Small intestine (tissue), 7 donors: Measurements from ENCODE around the gene GRK4. TPM values are rescaled to one million over a fixed set of nuclear protein-coding genes. Genes with fewer than 3 reads are reported as not detected.

Experiments used
- DNase-seq, 2 donors: peaks; one replicate each; pipeline versions ENCODE4 v3.0.0 to v3.0.0-alpha.2; 2013
- FAIRE-seq: peaks from 2 replicates; lab custom pipeline; 2012; peaks lifted over from hg19 to GRCh38; lab: Jason Lieb, UNC
- H3K27ac ChIP-seq, 3 donors: one replicate each; pipeline ENCODE4 v1.5.1; 2013; ENCODE audit warnings: low read length in 2 of 3, mild to moderate bottlenecking in 2 of 3, control low read depth in 1 of 3, inconsistent platforms in 1 of 3, low read depth in 1 of 3, moderate library complexity in 1 of 3
- H3K27me3 ChIP-seq, 3 donors: one replicate each; pipeline ENCODE4 v1.6.1; 2013; ENCODE audit warnings: low read length in 3 of 3, inconsistent platforms in 1 of 3; ENCODE audit not compliant: control insufficient read depth in 3 of 3, insufficient read depth in 3 of 3
- H3K36me3 ChIP-seq, 3 donors: one replicate each; pipeline ENCODE4 v1.6.1; 2013; ENCODE audit warnings: low read length in 3 of 3, inconsistent platforms in 1 of 3, low read depth in 1 of 3, mild to moderate bottlenecking in 1 of 3, moderate library complexity in 1 of 3; ENCODE audit not compliant: control insufficient read depth in 3 of 3, insufficient read depth in 2 of 3
- H3K4me1 ChIP-seq, 3 donors: one replicate each; pipeline ENCODE4 v1.6.1; 2013; ENCODE audit warnings: low read length in 2 of 3, inconsistent platforms in 1 of 3, low read depth in 1 of 3, mild to moderate bottlenecking in 1 of 3, moderate library complexity in 1 of 3; ENCODE audit not compliant: control insufficient read depth in 3 of 3, insufficient read depth in 2 of 3
- H3K4me3 ChIP-seq, 3 donors: one replicate each; pipeline ENCODE4 v1.5.1; 2013; ENCODE audit warnings: low read length in 3 of 3, control low read depth in 1 of 3, inconsistent platforms in 1 of 3, low read depth in 1 of 3, mild to moderate bottlenecking in 1 of 3, moderate library complexity in 1 of 3
- H3K9me3 ChIP-seq, 2 donors: one replicate each; pipeline ENCODE4 v1.6.1; 2013; ENCODE audit warnings: low read depth in 1 of 2, low read length in 1 of 2; ENCODE audit not compliant: control insufficient read depth in 2 of 2, insufficient read depth in 1 of 2
- WGBS, 3 donors: extraction: QIAGEN DNeasy Blood & Tissue Kit; methylation state at CpG; one replicate each; pipeline ENCODE4 v1.1.7; 2013; 5-methylcytosine and 5-hydroxymethylcytosine counted together
- polyA plus RNA-seq, 4 donors: library from polyadenylated mRNA; stranded (reverse) in 3 of 4; unstranded in 1 of 4; fragments of 200-250 nt in 3 of 4; fragments of 120-200 nt in 1 of 4; gene quantifications; one replicate each; pipeline versions ENCODE4 v1.2.1 to v1.2.3, GENCODE V29; 2013
- donor health status: healthy with polysubstance abuse.
- donor health status: control.
- donor health status: control.
- donor health status: Bipolar disorder and iron deficiency.
- donor health status: healthy.

GRK4 gene
- polyA plus RNA-seq, 4 donors, result 1.1 to 3.8 (median 2.3) TPM

DNA sequence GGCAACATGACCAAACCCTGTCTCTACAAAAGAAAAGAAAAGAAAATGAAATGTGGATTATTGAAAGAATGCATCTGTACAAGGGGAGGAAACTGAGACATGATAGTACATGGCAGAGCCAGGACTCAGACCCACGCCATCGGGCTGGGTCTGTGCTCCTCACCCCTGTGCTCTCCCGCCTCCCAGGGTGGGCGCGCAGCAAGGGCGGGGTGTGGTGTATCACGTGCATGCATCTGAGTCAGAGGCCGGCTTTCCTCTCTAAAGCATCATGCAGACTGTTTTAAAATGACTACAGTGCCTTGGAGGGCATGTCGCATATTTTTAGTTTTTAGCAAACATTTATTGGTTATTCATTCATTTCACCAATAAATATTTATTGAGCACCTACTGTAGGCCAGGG is 63.2 kb downstream of the GRK4 start:
- DNase-seq (no peak), FAIRE-seq (no peak)
- Histone ChIP-seq H3K4me3 (no peak overlapping the region), H3K9me3 (peaks cover 0 to 9% of the 10 kb centered on the region in 2 donors), H3K36me3 (no peaks in the 10 kb centered on the region), H3K27me3 (peaks cover 0 to 2% (median 0%) of the 10 kb centered on the region in 3 donors), H3K27ac (no peak overlapping the region), H3K4me1 (no peaks in the 10 kb centered on the region)
- WGBS, 3 donors, result 83 to 90% (median 85%) methylated on average over 9 of the region's 9 CpGs

- 93 to 98% (median 96%) methylated on average over 9 of the region's 9 CpGs for WGBS, 3 donors
- Histone ChIP-seq H3K4me1 (no peaks in the 10 kb centered on the region), H3K9me3 (no peaks in the 10 kb centered on the region), H3K27me3 (no peaks in the 10 kb centered on the region), H3K27ac (no peak overlapping the region), H3K4me3 (no peak overlapping the region), H3K36me3 (no peaks in the 10 kb centered on the region)
- no peak for DNase-seq
- FAIRE-seq, result no peak
Measured at GRCh38 chr4:3029464-3029863, 66.1 kb downstream of the GRK4 start.

DNA sequence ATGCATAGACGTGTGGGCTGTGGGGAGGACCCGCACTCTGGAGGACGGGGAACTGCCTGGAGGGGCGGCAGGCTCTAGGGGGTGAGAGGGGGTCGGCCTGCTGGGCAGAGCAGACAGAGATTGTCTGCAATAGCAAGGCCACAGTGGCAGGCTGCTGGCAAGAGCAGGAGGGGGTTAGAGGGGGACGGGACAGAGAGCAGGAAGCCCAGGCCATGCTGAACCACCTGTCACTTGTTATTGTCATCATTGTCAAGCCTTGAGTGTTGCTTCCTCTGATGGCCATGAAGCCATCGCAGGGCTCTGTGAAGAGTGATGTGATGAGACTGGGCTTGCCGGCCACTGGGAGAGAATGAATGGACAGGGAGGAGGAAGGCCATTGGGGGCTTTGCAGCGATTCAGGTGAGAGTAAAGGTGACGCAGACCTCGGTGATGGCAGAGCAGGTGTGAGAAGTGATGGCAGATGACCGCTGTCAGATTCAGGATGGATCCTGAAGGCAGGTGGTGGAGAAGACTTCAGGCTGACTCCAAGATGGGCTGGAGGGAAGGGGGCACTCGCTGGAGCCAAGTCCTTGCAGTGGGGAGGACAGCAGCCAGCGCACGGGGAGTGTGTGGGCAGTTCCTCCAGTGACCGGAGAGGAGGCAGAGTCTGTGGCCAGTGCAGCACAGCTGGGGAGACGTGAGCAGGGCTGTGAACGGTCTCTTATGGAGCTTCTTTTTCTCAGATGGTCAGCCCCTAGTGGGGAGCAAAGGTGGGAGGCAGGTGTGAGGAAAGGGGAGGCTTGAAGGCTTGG is 67.4 kb downstream of the GRK4 start:
- Histone ChIP-seq H3K4me3 (no peak overlapping the region), H3K4me1 (no peaks in the 10 kb centered on the region), H3K27ac (no peak overlapping the region), H3K27me3 (no peaks in the 10 kb centered on the region), H3K36me3 (no peaks in the 10 kb centered on the region), H3K9me3 (no peaks in the 10 kb centered on the region)
- FAIRE-seq, result no peak
- 81 to 85% (median 81%) methylated on average over 18 of the region's 18 CpGs for WGBS, 3 donors
- no peak for DNase-seq

DNA sequence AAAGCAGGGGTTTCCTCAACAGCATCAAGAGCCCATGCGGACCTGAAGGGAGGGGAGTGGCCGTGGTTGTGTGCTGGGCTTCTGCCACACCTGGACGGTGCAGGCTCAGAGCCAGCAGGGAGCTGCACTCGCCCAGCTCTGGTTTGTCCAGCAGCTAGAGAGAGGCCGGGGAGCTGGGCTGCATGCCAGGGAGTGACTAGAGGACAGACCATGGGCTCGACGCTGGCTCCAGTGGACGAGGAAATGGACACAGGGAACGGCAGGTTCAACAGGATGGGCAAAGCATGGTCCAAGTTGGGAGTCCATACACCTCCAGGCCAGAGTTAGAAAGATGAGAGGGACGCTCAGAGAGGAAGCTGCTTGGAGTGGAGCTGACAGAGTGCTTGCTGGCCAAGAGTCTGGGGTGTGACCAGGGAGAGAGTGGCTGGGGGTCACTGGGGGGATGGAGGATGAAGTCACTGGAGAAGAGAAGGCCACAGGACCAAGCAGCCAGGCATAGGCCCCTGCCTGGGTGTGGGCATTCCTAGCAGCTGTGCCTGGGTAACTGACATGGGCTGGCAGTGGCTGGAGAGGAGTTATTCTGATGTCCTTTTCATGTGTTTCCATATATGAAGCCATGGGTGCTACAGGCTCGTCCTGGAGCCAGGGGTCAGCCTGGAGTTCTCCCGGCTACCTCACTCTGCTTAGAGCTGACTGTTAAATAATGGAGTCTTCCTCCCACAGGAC is 68.1 kb downstream of the GRK4 start:
- H3K27me3 ChIP-seq, result no peaks in the 10 kb centered on the region

GRCh38 chr4:3034231-3034630 is 70.9 kb downstream of the GRK4 start:
- H3K4me3 ChIP-seq, result no peak overlapping the region
- peaks cover 0 to 4% (median 0%) of the 10 kb centered on the region in 3 donors for H3K4me1 ChIP-seq
- WGBS, 3 donors, result 88 to 91% (median 89%) methylated on average over 8 of the region's 8 CpGs
- H3K36me3 ChIP-seq, result no peaks in the 10 kb centered on the region
- H3K27ac ChIP-seq, result no peak overlapping the region
- H3K9me3 ChIP-seq, result no peaks in the 10 kb centered on the region
- DNase-seq (no peak), FAIRE-seq (no peak)
- H3K27me3 ChIP-seq, result no peaks in the 10 kb centered on the region

More for the DNA sequence above, 68.1 kb downstream of the GRK4 start:
- Histone ChIP-seq H3K36me3 (no peaks in the 10 kb centered on the region), H3K27ac (no peak overlapping the region), H3K9me3 (no peaks in the 10 kb centered on the region), H3K4me1 (no peaks in the 10 kb centered on the region), H3K4me3 (no peak overlapping the region)
- DNase-seq, result no peak
- WGBS, 3 donors, result 47 to 64% (median 62%) methylated on average over 12 of the region's 12 CpGs
- no peak for FAIRE-seq

- no peak for FAIRE-seq
- no peak overlapping the region for H3K27ac ChIP-seq
- 78 to 88% (median 87%) methylated on average over 8 of the region's 8 CpGs for WGBS, 3 donors
Measured at GRCh38 chr4:3035249-3035648, 71.9 kb downstream of the GRK4 start.

GRCh38 chr4:3035674-3036073 is 72.3 kb downstream of the GRK4 start:
- Histone ChIP-seq H3K36me3 (no peaks in the 10 kb centered on the region), H3K4me1 (peaks cover 0 to 4% (median 0%) of the 10 kb centered on the region in 3 donors), H3K9me3 (no peaks in the 10 kb centered on the region), H3K27me3 (no peaks in the 10 kb centered on the region), H3K4me3 (no peak overlapping the region), H3K27ac (no peak overlapping the region)
- WGBS, 3 donors, result 81 to 87% (median 83%) methylated on average over 6 of the region's 6 CpGs
- DNase-seq (no peak), FAIRE-seq (no peak)

More at GRCh38 chr4:3035249-3035648, 71.9 kb downstream of the GRK4 start:
- Histone ChIP-seq H3K36me3 (no peaks in the 10 kb centered on the region), H3K27me3 (no peaks in the 10 kb centered on the region), H3K4me1 (peaks cover 0 to 4% (median 0%) of the 10 kb centered on the region in 3 donors), H3K9me3 (no peaks in the 10 kb centered on the region), H3K4me3 (no peak overlapping the region)
- no peak for DNase-seq

- DNase-seq (no peak), FAIRE-seq (no peak)
- 53 to 77% (median 59%) methylated on average over 21 of the region's 21 CpGs for WGBS, 3 donors
- Histone ChIP-seq H3K27me3 (peaks cover 0 to 2% (median 0%) of the 10 kb centered on the region in 3 donors), H3K27ac (no peak overlapping the region), H3K36me3 (no peaks in the 10 kb centered on the region), H3K4me3 (no peak overlapping the region), H3K9me3 (no peaks in the 10 kb centered on the region), H3K4me1 (peaks cover 0 to 4% (median 0%) of the 10 kb centered on the region in 3 donors)
Measured at GRCh38 chr4:3036131-3036952, 73.0 kb downstream of the GRK4 start.
